BLaER1 treated with 17β-estradiol and CSF1 and Interleukin-3, amounts not matched to agents 10 nM and 100 nM (cell line): ENCODE data around the gene YAF2.
"Not testable (repeated sequence)": the region's sequence is repeated elsewhere in the genome, so short reads cannot be mapped to it uniquely, and the experiment has no call there.

Experiments
- H3K27ac ChIP-seq, 11 experiments: shearing (Covaris generic); formaldehyde crosslinking; 2 replicates each; pipeline ENCODE4 v1.8.1; 2022
- H3K27me3 ChIP-seq, 11 experiments: shearing (Covaris generic); formaldehyde crosslinking; 2 replicates each; pipeline ENCODE4 v1.8.1; 2022
- H3K36me3 ChIP-seq, 11 experiments: shearing (Covaris generic); formaldehyde crosslinking; 2 replicates each; pipeline ENCODE4 v1.8.1; 2022
- H3K4me1 ChIP-seq, 10 experiments: shearing (Covaris generic); formaldehyde crosslinking; 2 replicates each; pipeline ENCODE4 v1.8.1; 2022
- H3K4me2 ChIP-seq, 11 experiments: shearing (Covaris generic); formaldehyde crosslinking; 2 replicates each; pipeline ENCODE4 v1.8.1; 2022
- H3K4me3 ChIP-seq, 10 experiments: shearing (Covaris generic); formaldehyde crosslinking; 2 replicates each; pipeline ENCODE4 v1.8.1; 2022
- H3K9ac ChIP-seq, 11 experiments: shearing (Covaris generic); formaldehyde crosslinking; 2 replicates each; pipeline ENCODE4 v1.8.1; 2022
- H3K9me3 ChIP-seq, 11 experiments: shearing (Covaris generic); formaldehyde crosslinking; replicated peaks in 1 of 11; 2 replicates each; pipeline ENCODE4 v1.8.1; 2022
- H4K20me1 ChIP-seq, 11 experiments: shearing (Covaris generic); formaldehyde crosslinking; 2 replicates each; pipeline ENCODE4 v1.8.1; 2022
- Cebpa-rat ChIP-seq, 11 experiments: shearing (Covaris generic); IDR thresholded peaks; 2 replicates each; pipeline ENCODE4 v1.8.1; 2022

YAF2 gene

DNA sequence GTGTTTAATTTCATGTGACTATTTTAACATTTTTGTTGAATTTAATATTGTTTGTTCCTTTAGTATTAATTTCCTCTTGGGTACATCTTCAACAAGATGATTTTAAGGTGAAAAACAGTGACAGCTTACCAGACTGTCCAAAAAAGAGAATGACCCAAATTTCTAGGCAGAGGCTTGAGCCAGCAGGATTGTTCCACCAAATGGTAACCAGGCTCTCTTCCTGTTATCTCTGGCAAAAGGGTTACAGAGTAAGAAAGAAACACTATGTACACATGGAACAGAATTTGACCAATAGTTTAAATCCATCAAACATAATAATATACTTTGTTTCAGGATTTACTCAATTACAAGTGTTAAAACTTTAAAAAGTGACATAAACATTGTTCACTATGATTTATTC lies 39.0 kb downstream of the YAF2 start:
- H3K9me3 ChIP-seq, result no peaks in the 10 kb centered on the region
- H3K9ac ChIP-seq, result no peak overlapping the region
- H3K27me3 ChIP-seq, result no peaks in the 10 kb centered on the region
- peaks cover 37 to 87% (median 63%) of the 10 kb centered on the region in 11 experiments for H3K36me3 ChIP-seq
- H3K4me1 ChIP-seq, result no peaks in the 10 kb centered on the region; a peak in 1 of 20 replicates
- TF ChIP-seq Cebpa-rat (IDR thresholded peaks at IDR 0.05), result no peak
- no peak overlapping the region for H3K4me2 ChIP-seq
- no peak overlapping the region for H3K4me3 ChIP-seq
- peaks cover 0 to 23% (median 4%) of the 10 kb centered on the region in 11 experiments; a peak in 3 of 22 replicates for H4K20me1 ChIP-seq
- no peak overlapping the region for H3K27ac ChIP-seq

DNA sequence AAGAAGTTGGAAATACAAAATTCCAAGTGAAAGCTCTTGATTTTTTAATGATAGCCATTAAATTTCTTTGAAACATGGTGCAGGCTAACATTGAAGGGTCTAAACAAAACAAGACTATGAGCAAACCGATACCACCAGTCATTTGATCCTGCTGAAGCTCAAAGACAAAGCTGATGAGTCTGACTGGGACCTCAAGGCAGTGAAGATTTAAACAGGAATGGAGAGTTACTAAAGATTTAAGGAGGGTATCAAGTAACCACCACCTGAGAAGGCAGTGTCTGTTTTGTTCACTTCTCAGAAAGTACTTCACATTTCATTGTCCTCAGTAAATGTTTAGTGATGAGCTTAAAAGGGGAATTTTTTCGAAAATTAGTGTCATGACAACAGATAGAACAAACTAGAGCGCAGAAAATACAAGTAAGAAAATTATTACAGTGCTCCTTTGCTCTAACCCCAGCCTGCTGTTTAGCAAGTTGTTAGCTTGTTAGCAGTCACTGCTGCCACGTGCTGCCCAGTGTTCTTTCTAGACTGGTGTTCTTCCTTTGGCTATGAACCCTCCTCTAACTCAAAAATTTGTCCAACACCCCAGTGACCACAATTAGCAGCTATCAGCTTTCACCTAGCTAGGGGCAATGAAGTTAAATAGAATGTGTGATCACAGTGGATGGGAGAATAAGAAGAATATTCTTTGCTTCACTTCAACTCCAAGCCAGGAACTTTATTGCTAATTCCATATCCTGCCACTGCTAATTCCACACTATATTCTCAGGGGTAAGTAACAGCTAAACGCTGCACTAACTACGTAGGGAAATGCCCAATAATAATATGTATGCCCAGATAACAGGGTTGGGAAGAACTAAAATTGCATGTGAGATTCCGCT lies 41.1 kb downstream of the YAF2 start:
- H3K9me3 ChIP-seq, result no peaks in the 10 kb centered on the region
- no peak overlapping the region for H3K4me2 ChIP-seq
- H3K36me3 ChIP-seq, result peaks cover 43 to 95% (median 68%) of the 10 kb centered on the region in 11 experiments
- H3K27me3 ChIP-seq, result no peaks in the 10 kb centered on the region
- no peaks in the 10 kb centered on the region; a peak in 1 of 20 replicates for H3K4me1 ChIP-seq
- H4K20me1 ChIP-seq, result peaks cover 0 to 23% (median 4%) of the 10 kb centered on the region in 11 experiments; a peak in 4 of 22 replicates
- no peak for TF ChIP-seq Cebpa-rat (IDR thresholded peaks at IDR 0.05)
- no peak overlapping the region for H3K9ac ChIP-seq
- H3K4me3 ChIP-seq, result no peak overlapping the region
- no peak overlapping the region for H3K27ac ChIP-seq

DNA sequence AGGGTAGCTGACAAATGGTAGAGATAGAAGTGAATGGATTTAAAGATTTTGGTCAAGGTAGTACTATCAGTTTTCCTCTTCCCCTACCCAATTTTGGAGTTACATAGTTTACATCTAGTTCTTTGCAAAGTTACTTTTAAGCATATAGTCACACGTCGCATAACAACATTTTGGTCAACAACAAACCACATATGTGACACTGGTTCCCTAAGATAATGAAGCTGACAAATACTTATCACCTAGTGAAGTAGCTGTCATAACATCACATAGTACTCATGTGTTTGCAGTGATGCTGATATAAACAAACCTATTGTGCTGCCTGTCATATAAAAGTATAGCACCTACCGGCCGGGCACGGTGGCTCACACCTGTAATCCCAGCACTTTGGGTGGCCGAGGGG lies 45.4 kb downstream of the YAF2 start:
- peaks cover 33 to 79% (median 56%) of the 10 kb centered on the region in 11 experiments for H3K36me3 ChIP-seq
- peaks cover 0 to 20% (median 4%) of the 10 kb centered on the region in 11 experiments; a peak in 5 of 22 replicates for H4K20me1 ChIP-seq
- H3K4me1 ChIP-seq, result no peaks in the 10 kb centered on the region
- TF ChIP-seq Cebpa-rat (IDR thresholded peaks at IDR 0.05), result no peak
- no peak overlapping the region for H3K27ac ChIP-seq
- H3K9me3 ChIP-seq, result no peaks in the 10 kb centered on the region
- H3K4me3 ChIP-seq, result no peak overlapping the region
- no peaks in the 10 kb centered on the region for H3K27me3 ChIP-seq
- H3K4me2 ChIP-seq, result no peak overlapping the region
- H3K9ac ChIP-seq, result no peak overlapping the region

DNA sequence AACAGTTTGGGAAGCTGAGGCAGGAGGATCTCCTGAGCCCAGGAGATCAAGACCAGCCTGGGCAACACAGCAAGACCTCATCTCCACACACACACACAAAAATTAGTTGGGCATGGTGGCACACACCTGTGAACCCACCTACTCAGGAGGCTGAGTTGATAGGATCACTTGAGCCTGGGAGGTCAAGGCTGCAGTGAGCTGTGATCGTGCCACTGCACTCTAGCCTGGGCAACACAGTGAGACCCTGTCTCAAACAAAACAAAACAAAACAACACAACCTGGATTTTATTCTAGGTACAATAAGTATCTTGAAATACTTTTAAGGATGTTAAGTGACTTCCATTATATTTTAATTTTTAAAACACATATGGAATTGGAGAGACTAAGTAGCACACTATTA lies 45.8 kb downstream of the YAF2 start:
- Histone ChIP-seq H4K20me1 (peaks cover 0 to 18% (median 4%) of the 10 kb centered on the region in 11 experiments; a peak in 5 of 22 replicates), H3K9me3 (no peaks in the 10 kb centered on the region), H3K27me3 (no peaks in the 10 kb centered on the region), H3K36me3 (peaks cover 31 to 79% (median 53%) of the 10 kb centered on the region in 11 experiments), H3K4me1 (peaks cover 0 to 2% (median 0%) of the 10 kb centered on the region in 10 experiments; a peak in 7 of 20 replicates), H3K4me2 (no peak overlapping the region), H3K27ac (no peak overlapping the region), H3K9ac (no peak overlapping the region), H3K4me3 (no peak overlapping the region)
- TF ChIP-seq Cebpa-rat (IDR thresholded peaks at IDR 0.05), result no peak

DNA sequence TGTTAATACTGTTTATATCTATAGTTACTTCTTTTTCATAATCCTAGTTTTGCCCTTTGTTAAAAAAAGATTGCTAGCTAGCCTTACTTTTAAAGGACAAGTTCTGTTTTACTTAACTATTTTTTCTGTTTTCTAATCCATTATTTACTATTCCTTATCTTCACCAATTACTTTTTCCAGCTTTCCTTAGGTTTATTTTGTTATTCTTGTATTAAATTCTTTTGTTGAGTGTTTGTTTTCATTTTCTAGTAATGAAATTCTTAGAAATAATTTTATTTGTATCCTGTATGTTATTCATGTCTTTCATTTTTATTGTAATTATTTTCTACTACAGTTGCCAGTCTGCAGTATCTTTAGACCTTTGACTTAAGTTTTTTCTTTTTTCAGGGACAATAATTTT lies 47.7 kb downstream of the YAF2 start:
- Histone ChIP-seq H3K4me2 (no peak overlapping the region), H3K4me1 (peaks cover 0 to 13% (median 7%) of the 10 kb centered on the region in 10 experiments; a peak in 10 of 20 replicates), H3K27ac (no peak overlapping the region), H3K36me3 (peaks cover 31 to 79% (median 37%) of the 10 kb centered on the region in 11 experiments), H3K9me3 (no peaks in the 10 kb centered on the region; a peak in 1 of 22 replicates), H3K27me3 (no peaks in the 10 kb centered on the region), H4K20me1 (peaks cover 0 to 16% (median 4%) of the 10 kb centered on the region in 11 experiments; a peak in 4 of 22 replicates), H3K9ac (no peak overlapping the region), H3K4me3 (no peak overlapping the region)
- TF ChIP-seq Cebpa-rat (IDR thresholded peaks at IDR 0.05), result no peak

DNA sequence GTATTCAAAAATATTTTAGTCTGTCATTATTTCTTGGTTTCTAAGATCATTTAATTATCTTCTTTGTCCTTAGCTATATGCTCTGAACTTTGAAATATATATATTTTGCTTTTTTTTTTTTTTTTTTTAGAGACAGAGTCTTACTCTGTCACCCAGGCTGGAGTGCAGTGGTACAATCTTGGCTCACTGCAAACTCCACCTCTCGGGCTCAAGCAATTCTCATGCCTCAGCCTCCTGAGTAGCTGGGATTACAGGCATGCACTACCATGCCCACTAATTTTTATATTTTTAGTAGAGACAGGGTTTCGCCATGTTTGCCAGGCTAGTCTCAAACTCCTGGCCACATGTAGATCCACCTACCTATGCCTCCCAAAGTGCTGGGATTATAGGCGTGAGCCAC lies 49.8 kb downstream of the YAF2 start:
- H3K27me3 ChIP-seq, H3K9me3 ChIP-seq, H3K27ac ChIP-seq, H3K4me2 ChIP-seq, H3K4me3 ChIP-seq, H3K9ac ChIP-seq: not testable (repeated sequence)
- Histone ChIP-seq H3K36me3 (peaks cover 27 to 74% (median 37%) of the 10 kb centered on the region in 11 experiments), H3K4me1 (peaks cover 0 to 13% (median 7%) of the 10 kb centered on the region in 10 experiments; a peak in 10 of 20 replicates), H4K20me1 (peaks cover 0 to 16% (median 6%) of the 10 kb centered on the region in 11 experiments; a peak in 4 of 22 replicates)

DNA sequence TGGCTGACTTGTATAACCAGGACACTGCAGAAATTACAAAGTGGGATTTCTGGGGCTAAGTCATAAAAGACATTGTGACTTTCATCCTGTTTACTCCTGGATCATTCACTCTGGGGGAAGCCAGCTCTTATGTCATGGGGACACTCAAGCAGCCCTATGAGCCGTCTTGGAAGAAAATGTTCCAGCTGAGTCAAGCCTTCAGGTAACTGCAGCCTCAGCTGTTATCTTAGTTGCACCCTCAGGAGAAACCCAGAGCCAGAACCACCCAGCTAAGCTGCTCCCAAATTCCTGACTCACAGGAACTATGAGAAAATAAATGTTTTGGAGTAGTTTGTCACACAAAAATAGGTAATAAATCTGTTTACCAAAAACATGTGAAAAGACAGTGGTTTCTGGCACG lies 50.2 kb downstream of the YAF2 start:
- peaks cover 0 to 5% (median 0%) of the 10 kb centered on the region in 11 experiments; a peak in 1 of 22 replicates for H3K9me3 ChIP-seq
- H4K20me1 ChIP-seq, result peaks cover 0 to 21% (median 6%) of the 10 kb centered on the region in 11 experiments; a peak in 4 of 22 replicates
- H3K27ac ChIP-seq, result no peak overlapping the region
- H3K36me3 ChIP-seq, result peaks cover 22 to 70% (median 34%) of the 10 kb centered on the region in 11 experiments; a peak in 21 of 22 replicates
- H3K9ac ChIP-seq, result no peak overlapping the region
- no peak overlapping the region for H3K4me3 ChIP-seq
- TF ChIP-seq Cebpa-rat (IDR thresholded peaks at IDR 0.05), result no peak
- H3K27me3 ChIP-seq, result no peaks in the 10 kb centered on the region
- H3K4me1 ChIP-seq, result peaks cover 0 to 13% (median 7%) of the 10 kb centered on the region in 10 experiments; a peak in 10 of 20 replicates
- no peak overlapping the region for H3K4me2 ChIP-seq

DNA sequence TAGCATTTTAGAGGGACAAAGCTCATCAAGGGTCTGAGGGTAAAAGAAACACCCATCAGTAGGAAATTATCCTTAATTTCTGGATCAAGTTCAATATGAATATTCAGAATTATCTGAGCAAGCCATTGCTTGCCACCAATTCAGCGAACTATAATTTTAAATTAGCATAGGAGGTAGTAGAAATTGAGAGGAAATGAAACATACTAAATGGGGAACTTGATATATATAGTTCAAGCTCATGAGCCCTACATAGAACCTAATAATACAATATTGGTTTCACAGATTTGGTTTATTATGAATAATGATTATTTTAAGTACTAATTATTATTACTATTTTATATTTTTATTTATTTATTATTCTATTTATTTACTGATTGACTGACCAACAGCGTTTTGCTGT lies 51.3 kb downstream of the YAF2 start:
- Histone ChIP-seq H3K27ac (no peak overlapping the region), H3K4me2 (peak overlapping the region in 5 of 11 experiments; percentile 25 to 55 (median 44); a peak in 8 of 22 replicates), H3K4me1 (peaks cover 0 to 17% (median 7%) of the 10 kb centered on the region in 10 experiments; a peak in 10 of 20 replicates), H3K36me3 (peaks cover 15 to 68% (median 25%) of the 10 kb centered on the region in 11 experiments; a peak in 20 of 22 replicates), H3K27me3 (no peaks in the 10 kb centered on the region), H3K9ac (no peak overlapping the region), H3K9me3 (peaks cover 0 to 5% (median 0%) of the 10 kb centered on the region in 11 experiments; a peak in 1 of 22 replicates), H4K20me1 (peaks cover 0 to 22% (median 2%) of the 10 kb centered on the region in 11 experiments; a peak in 4 of 22 replicates), H3K4me3 (no peak overlapping the region)
- no peak for TF ChIP-seq Cebpa-rat (IDR thresholded peaks at IDR 0.05)

DNA sequence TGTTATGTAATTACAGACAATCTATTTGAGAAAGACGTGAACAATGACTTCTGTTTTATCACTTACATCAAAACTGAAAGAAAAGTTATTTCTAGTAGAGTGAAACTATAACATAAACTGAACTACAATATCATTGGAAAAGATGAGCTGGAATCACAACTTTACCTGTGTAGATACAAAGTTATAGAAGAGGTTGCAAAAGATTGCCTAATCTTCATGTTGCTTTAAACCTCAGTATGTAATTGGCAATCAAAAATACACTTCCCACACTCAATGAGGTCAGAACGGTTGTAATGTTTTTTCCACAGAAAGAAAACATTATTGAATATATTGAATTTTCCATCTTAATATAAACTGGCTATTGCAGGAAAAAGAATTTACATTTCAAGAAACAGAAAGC lies 55.7 kb downstream of the YAF2 start:
- Histone ChIP-seq H3K4me1 (peaks cover 0 to 28% (median 15%) of the 10 kb centered on the region in 10 experiments; a peak in 12 of 20 replicates), H3K27ac (no peak overlapping the region), H4K20me1 (peaks cover 0 to 15% (median 0%) of the 10 kb centered on the region in 11 experiments; a peak in 4 of 22 replicates), H3K9me3 (peaks cover 0 to 10% (median 2%) of the 10 kb centered on the region in 11 experiments; a peak in 16 of 22 replicates), H3K4me3 (no peak overlapping the region), H3K36me3 (peaks cover 23 to 74% (median 43%) of the 10 kb centered on the region in 11 experiments), H3K27me3 (no peaks in the 10 kb centered on the region), H3K9ac (no peak overlapping the region), H3K4me2 (no peak overlapping the region)
- no peak for TF ChIP-seq Cebpa-rat (IDR thresholded peaks at IDR 0.05)
